Calu3 (cell line): Measurements from ENCODE around the gene MRPL34. TPM values are rescaled to one million over a fixed set of nuclear protein-coding genes. Genes with fewer than 3 reads are reported as not detected.

Source experiments
- BruUV-seq: library from RNA; stranded (reverse); fragments of 400-500 nt; replicated peaks from 2 replicates; lab custom pipeline; 2021; lab: Mats Ljungman, UMichigan
- CTCF ChIA-PET: fragments of 300-600 bp; sonication (Branson Sonifier 250); formaldehyde crosslinking; loops from one replicate; lab custom pipeline; 2022; ENCODE audit warnings: antibody characterized with exemption; lab: Charles Lee
- DNase-seq: peaks from one replicate; pipeline ENCODE4 v3.0.0; 2022
- H3K27ac Mint-ChIP-seq: one replicate; pipeline ENCODE4 v1.8.0; 2022; ENCODE audit warnings: mixed read lengths; ENCODE audit not compliant: unreplicated experiment
- H3K27me3 Mint-ChIP-seq: one replicate; pipeline ENCODE4 v1.8.0; 2022; ENCODE audit warnings: mixed read lengths; ENCODE audit not compliant: unreplicated experiment
- H3K36me3 Mint-ChIP-seq: one replicate; pipeline ENCODE4 v1.8.0; 2022; ENCODE audit warnings: mild to moderate bottlenecking, moderate library complexity, mixed read lengths; ENCODE audit not compliant: insufficient read depth, unreplicated experiment
- H3K4me1 Mint-ChIP-seq: one replicate; pipeline ENCODE4 v1.8.0; 2022; ENCODE audit warnings: mild to moderate bottlenecking, low read depth, mixed read lengths; ENCODE audit not compliant: unreplicated experiment
- H3K4me3 Mint-ChIP-seq: one replicate; pipeline ENCODE4 v1.8.0; 2022; ENCODE audit warnings: mild to moderate bottlenecking, low read depth, moderate library complexity, mixed read lengths; ENCODE audit not compliant: unreplicated experiment
- H3K9me3 Mint-ChIP-seq: one replicate; pipeline ENCODE4 v1.8.0; 2022; ENCODE audit warnings: low read depth, mixed read lengths; ENCODE audit not compliant: unreplicated experiment
- intact Hi-C: fragments of 100-400 bp; cut with micrococcal nuclease; formaldehyde crosslinking; loops from one replicate; pipeline ENCODE4 v1.10.0; 2022; ENCODE audit not compliant: unreplicated experiment
- total RNA-seq: library from RNA; stranded (reverse); gene quantifications from 2 replicates; pipeline ENCODE4 v1.2.3, GENCODE V29; 2022
- TF ChIP-seq, protein P1 (sequence below): fragments of 200-600 bp; IDR thresholded peaks from one replicate; pipeline ENCODE4 v1.8.0; 2022; ENCODE audit warnings: antibody characterized with exemption; ENCODE audit not compliant: unreplicated experiment

The MRPL34 gene
- total RNA-seq, 1 experiment from 2014 or later: 38.4 TPM

- intact Hi-C loops: no loop called here
- Mint-ChIP-seq H3K4me1 (peaks cover 10% of the 10 kb centered on the region), H3K36me3 (no peaks in the 10 kb centered on the region), H3K4me3 (no peak overlapping the region), H3K9me3 (no peaks in the 10 kb centered on the region), H3K27me3 (peaks cover 47% of the 10 kb centered on the region), H3K27ac (no peak overlapping the region)
- no peak for DNase-seq
- TF ChIP-seq, protein P1, sequence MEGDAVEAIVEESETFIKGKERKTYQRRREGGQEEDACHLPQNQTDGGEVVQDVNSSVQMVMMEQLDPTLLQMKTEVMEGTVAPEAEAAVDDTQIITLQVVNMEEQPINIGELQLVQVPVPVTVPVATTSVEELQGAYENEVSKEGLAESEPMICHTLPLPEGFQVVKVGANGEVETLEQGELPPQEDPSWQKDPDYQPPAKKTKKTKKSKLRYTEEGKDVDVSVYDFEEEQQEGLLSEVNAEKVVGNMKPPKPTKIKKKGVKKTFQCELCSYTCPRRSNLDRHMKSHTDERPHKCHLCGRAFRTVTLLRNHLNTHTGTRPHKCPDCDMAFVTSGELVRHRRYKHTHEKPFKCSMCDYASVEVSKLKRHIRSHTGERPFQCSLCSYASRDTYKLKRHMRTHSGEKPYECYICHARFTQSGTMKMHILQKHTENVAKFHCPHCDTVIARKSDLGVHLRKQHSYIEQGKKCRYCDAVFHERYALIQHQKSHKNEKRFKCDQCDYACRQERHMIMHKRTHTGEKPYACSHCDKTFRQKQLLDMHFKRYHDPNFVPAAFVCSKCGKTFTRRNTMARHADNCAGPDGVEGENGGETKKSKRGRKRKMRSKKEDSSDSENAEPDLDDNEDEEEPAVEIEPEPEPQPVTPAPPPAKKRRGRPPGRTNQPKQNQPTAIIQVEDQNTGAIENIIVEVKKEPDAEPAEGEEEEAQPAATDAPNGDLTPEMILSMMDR: no peak
- CTCF ChIA-PET: no interaction called here
- no TSS peak for BruUV-seq
Observed at GRCh38 chr19:17351815-17352435, 46.3 kb downstream of the MRPL34 start.

DNA sequence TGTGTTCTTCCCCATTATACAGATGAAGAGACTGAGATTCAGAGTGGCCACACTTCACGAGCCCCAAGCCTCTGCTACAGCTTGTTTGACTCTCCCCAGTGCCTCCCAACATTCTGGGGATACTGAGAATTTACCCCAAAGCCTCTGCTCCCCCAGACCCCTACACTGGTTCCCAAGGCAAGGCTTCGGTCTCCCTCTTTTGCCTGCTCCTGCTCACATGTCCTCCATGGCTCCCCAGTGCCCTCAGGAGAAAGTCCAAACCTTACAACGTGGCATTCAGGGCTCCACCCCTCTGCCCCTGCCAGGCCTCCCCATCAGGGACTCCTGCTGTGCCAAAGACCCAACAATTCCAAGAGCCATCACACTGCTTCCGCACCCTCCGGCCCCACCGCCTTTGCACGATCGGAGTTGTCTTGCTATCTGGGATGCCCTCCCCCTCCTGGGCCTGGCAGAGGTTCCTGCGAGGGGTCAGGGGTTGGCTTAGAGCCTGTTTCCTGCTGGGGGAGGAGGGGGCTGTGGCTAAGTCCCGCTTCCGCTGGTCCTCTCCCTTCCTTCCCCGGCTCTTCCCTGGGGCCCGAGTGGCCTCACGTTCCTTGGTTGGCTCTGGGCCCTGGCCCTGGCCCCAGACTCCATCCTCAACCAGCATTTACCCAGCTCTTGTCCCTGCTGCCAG, 47.1 kb downstream of the MRPL34 start:
- H3K36me3 Mint-ChIP-seq: no peaks in the 10 kb centered on the region

DNA sequence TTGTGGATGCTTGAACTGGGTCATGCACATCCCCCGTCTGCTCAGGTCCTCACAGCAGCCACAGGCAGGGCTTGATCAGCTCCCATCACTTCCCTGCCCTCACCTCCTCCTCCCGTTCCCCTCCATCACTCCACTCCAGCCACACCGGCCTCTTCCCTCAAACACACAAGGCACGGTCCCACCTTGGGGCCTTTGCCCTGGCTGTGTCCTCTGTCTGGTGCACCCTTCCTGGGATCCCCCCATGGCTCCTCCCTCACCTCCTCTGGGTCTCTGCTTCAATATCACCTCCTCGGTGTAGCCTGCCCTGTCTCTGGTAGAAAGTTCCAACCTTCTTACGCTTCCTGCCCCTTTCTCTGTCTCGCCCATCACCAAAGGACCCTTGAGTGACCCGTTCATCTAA, 47.7 kb downstream of the MRPL34 start:
- intact Hi-C loops: no loop called here
- BruUV-seq: no TSS peak
- no peak for DNase-seq
- Mint-ChIP-seq H3K36me3 (no peaks in the 10 kb centered on the region), H3K27ac (no peak overlapping the region), H3K9me3 (no peaks in the 10 kb centered on the region), H3K27me3 (peaks cover 45% of the 10 kb centered on the region), H3K4me3 (no peak overlapping the region), H3K4me1 (peaks cover 10% of the 10 kb centered on the region)
- TF ChIP-seq, protein P1: no peak
- CTCF ChIA-PET: no interaction called here

More for the DNA sequence above, 47.1 kb downstream of the MRPL34 start:
- intact Hi-C loops: no loop called here
- Mint-ChIP-seq H3K27ac (no peak overlapping the region), H3K9me3 (no peaks in the 10 kb centered on the region), H3K4me3 (no peak overlapping the region), H3K27me3 (peaks cover 45% of the 10 kb centered on the region), H3K4me1 (peaks cover 10% of the 10 kb centered on the region)
- TF ChIP-seq, protein P1: no peak
- CTCF ChIA-PET: no interaction called here
- DNase-seq: no peak
- BruUV-seq: no TSS peak

Other genes with a start within 250 kb of the MRPL34 start
- 15.7 and 20.5 TPM in 2 replicates for gene HAUS8, start 230.4 kb upstream of the MRPL34 start, total RNA-seq
- gene MYO9B, start 230.1 kb upstream of the MRPL34 start, total RNA-seq: 38.4 and 40.4 TPM in 2 replicates
- gene USE1, start 90.5 kb upstream of the MRPL34 start, total RNA-seq: 10.7 and 11.8 TPM in 2 replicates
- 12.1 and 12.2 TPM in 2 replicates for gene OCEL1, start 79.6 kb upstream of the MRPL34 start, total RNA-seq
- 33.5 and 34.6 TPM in 2 replicates for gene NR2F6, start 60.0 kb upstream of the MRPL34 start, total RNA-seq
- 0.10 and 0.26 TPM in 2 replicates for gene USHBP1, start 41.1 kb upstream of the MRPL34 start, total RNA-seq
- 72.9 and 75.2 TPM in 2 replicates for gene BABAM1, start 38.4 kb upstream of the MRPL34 start, total RNA-seq
- 0.32 and 0.66 TPM in 2 replicates for gene ANKLE1, start 24.0 kb upstream of the MRPL34 start, total RNA-seq
- gene ABHD8, start 2.4 kb upstream of the MRPL34 start, total RNA-seq: 6.0 and 6.2 TPM in 2 replicates
- 50.8 and 54.9 TPM in 2 replicates for gene DDA1, start 3.7 kb downstream of the MRPL34 start, total RNA-seq
- 9.6 and 10.5 TPM in 2 replicates for gene ANO8, start 29.0 kb downstream of the MRPL34 start, total RNA-seq
- gene GTPBP3, start 31.7 kb downstream of the MRPL34 start, total RNA-seq: 30.6 and 40.9 TPM in 2 replicates
- not detected in 2 replicates for gene PLVAP, start 71.5 kb downstream of the MRPL34 start, total RNA-seq
- gene CCDC194, start 88.3 kb downstream of the MRPL34 start, total RNA-seq: not detected in 2 replicates
- gene BST2, start 99.8 kb downstream of the MRPL34 start, total RNA-seq: 0.94 and 10.4 TPM in 2 replicates
- 35.6 and 41.1 TPM in 2 replicates for gene MVB12A, start 114.2 kb downstream of the MRPL34 start, total RNA-seq
- gene TMEM221, start 142.8 kb downstream of the MRPL34 start, total RNA-seq: 0.32 and 0.59 TPM in 2 replicates
- gene NXNL1, start 155.1 kb downstream of the MRPL34 start, total RNA-seq: not detected in 2 replicates
- 42.5 and 47.3 TPM in 2 replicates for gene SLC27A1, start 164.7 kb downstream of the MRPL34 start, total RNA-seq
- 75.5 and 78.1 TPM in 2 replicates for gene PGLS, start 205.8 kb downstream of the MRPL34 start, total RNA-seq
- gene COLGALT1, start 249.8 kb downstream of the MRPL34 start, total RNA-seq: 69.8 and 79.1 TPM in 2 replicates